Activated naive CD4-positive, alpha-beta T cell treated with anti-CD3 and anti-CD28 coated beads, Interleukin-2, amount 10 ng/mL, durations not matched to agents 7 days and 5 days (primary cell): ENCODE results near the gene IMMP2L.
"Not testable (repeated sequence)": the region's sequence is repeated elsewhere in the genome, so short reads cannot be mapped to it uniquely, and the experiment has no call there.

Experiments
- CTCF ChIA-PET: fragments of 350-600 bp; sonication (Branson Sonifier 250); formaldehyde crosslinking; loops from one replicate; lab custom pipeline; 2021; ENCODE audit warnings: antibody characterized with exemption; lab: Charles Lee
- DNase-seq: peaks from one replicate; pipeline ENCODE4 v3.0.0-alpha.2; 2020
- H3K27ac Mint-ChIP-seq: one replicate; pipeline ENCODE4 v1.8.0; 2021; ENCODE audit warnings: mild to moderate bottlenecking, moderate library complexity, mixed read lengths
- H3K27me3 Mint-ChIP-seq: one replicate; pipeline ENCODE4 v1.8.0; 2021; ENCODE audit warnings: mild to moderate bottlenecking, mixed read lengths
- H3K36me3 Mint-ChIP-seq: one replicate; pipeline ENCODE4 v1.8.0; 2021; ENCODE audit warnings: mixed read lengths
- H3K4me1 Mint-ChIP-seq: one replicate; pipeline ENCODE4 v1.8.0; 2021; ENCODE audit warnings: mixed read lengths
- H3K4me3 Mint-ChIP-seq: one replicate; pipeline ENCODE4 v1.8.0; 2021; ENCODE audit warnings: mild to moderate bottlenecking, moderate library complexity, mixed read lengths
- H3K9me3 Mint-ChIP-seq: one replicate; pipeline ENCODE4 v1.8.0; 2021; ENCODE audit warnings: mixed read lengths

The IMMP2L gene

DNA sequence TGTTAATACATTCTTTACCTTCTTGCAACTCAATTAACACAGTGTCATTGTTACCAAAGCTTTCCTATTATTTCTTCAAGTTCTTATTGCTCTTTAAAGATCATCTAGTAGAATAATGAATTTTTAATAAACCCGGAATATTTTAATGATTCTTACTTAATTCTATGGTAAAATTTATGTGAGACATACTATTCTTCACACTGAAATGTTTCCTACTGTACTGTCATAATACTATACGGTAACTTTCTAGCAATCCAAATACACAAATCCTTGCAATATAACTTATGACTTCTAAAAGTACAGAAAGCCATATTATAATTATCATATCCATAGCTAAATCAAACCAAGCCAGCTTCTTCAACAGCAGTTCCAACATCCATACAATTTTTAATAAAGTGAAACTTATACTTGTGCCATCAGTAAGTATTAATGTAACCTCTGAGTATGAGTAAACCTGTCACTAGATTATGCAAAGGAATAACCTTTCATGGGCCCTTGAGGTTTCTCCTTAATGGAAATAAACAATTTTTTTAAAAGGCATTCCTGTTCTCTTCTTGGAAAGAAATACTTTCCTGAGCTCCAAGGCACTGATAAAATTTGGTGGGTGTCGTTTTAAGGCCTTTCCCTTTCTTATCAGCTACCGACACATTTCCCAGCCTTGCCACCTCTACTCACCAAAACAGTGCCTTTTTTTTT is 87.4 kb downstream of the IMMP2L start:
- DNase-seq = no peak
- no peaks in the 10 kb centered on the region for H3K27me3 Mint-ChIP-seq

DNA sequence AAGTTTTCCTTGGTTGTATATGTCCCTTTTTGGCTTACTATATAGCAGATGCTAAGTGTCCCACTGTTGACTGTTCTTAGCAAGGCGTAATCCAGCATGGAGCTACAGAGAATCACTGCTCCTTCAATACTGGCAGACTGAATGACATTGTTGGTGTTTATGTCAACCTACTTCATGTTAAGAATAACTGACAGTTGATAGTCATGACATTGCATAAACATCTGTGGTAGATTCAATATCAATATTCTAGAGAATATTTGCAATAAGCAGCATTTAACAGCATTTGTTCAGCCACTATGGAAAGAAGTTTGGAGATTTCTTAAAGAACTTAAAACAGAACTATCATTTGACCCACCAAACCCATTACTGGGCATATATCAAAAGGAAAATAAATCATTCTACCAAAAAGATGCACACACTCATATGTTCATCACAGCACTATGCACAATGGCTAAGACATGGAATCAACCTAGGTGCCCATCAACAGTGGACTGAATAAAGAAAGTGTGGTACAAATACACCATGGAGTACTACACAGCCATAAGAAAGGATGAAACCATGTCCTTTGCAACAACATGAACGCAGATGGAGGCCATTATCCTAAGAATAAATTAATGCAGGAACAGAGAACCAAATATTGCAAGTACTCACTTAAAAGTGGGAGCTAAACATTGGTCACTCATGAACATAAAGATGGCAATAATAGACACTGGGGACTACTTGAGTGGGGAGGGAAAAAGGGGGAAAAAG is 88.7 kb downstream of the IMMP2L start:
- peaks cover 2% of the 10 kb centered on the region for H3K9me3 Mint-ChIP-seq
- H3K4me1 Mint-ChIP-seq = no peaks in the 10 kb centered on the region
- CTCF ChIA-PET = no interaction called here
- no peaks in the 10 kb centered on the region for H3K36me3 Mint-ChIP-seq
- H3K4me3 Mint-ChIP-seq = no peak overlapping the region
- H3K27me3 Mint-ChIP-seq = no peaks in the 10 kb centered on the region
- DNase-seq = no peak
- no peak overlapping the region for H3K27ac Mint-ChIP-seq

More for the DNA sequence above, 87.4 kb downstream of the IMMP2L start:
- Mint-ChIP-seq H3K4me3 (no peak overlapping the region), H3K9me3 (no peaks in the 10 kb centered on the region), H3K36me3 (no peaks in the 10 kb centered on the region), H3K27ac (no peak overlapping the region), H3K4me1 (no peaks in the 10 kb centered on the region)
- CTCF ChIA-PET = no interaction called here

DNA sequence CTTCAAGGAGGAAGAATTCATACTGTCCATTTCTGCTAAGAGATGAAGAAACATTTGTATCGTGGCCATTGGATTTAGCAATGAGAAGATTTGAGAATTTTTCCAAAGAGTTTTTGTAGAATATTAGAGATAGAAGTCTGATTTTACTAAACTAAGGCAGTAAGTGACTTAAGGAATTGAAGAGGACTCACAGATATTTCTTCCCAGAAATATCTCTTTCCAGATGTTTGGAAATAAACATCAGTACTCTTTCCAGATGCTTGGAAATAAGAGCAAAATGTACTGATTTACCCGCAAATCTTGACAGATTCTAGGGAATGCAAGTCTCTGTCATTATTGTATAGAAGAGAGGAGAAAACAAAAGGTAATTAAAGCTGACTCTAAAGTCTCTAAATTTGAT is 91.3 kb downstream of the IMMP2L start:
- DNase-seq = no peak
- H3K27ac Mint-ChIP-seq = no peak overlapping the region
- H3K36me3 Mint-ChIP-seq = no peaks in the 10 kb centered on the region
- no peaks in the 10 kb centered on the region for H3K27me3 Mint-ChIP-seq
- H3K4me3 Mint-ChIP-seq = no peak overlapping the region
- H3K9me3 Mint-ChIP-seq = peaks cover 2% of the 10 kb centered on the region
- CTCF ChIA-PET = no interaction called here
- H3K4me1 Mint-ChIP-seq = no peaks in the 10 kb centered on the region

DNA sequence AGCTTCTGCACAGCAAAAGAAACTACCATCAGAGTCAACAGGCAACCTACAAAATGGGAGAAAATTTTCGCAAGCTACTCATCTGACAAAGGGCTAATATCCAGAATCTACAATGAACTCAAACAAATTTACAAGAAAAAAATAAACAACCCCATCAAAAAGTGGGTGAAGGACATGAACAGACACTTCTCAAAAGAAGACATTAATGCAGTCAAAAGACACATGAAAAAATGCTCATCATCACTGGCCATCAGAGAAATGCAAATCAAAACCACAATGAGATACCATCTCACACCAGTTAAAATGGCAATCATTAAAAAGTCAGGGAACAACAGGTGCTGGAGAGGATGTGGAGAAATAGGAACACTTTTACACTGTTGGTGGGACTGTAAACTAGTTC is 92.4 kb downstream of the IMMP2L start:
- H3K36me3 Mint-ChIP-seq, H3K9me3 Mint-ChIP-seq, H3K4me1 Mint-ChIP-seq, H3K4me3 Mint-ChIP-seq, H3K27me3 Mint-ChIP-seq, H3K27ac Mint-ChIP-seq, CTCF ChIA-PET, DNase-seq: not testable (repeated sequence)

DNA sequence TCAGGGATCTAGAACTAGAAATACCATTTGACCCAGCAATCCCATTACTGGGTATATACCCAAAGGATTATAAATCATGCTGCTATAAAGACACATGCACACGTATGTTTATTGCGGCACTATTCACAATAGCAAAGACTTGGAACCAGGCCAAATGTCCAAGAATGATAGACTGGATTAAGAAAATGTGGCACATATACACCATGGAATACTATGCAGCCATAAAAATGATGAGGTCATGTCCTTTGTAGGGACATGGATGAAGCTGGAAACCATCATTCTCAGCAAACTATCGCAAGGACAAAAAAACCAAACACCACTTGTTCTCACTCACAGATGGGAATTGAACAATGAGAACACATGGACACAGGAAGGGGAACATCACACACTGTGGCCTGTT is 96.5 kb downstream of the IMMP2L start:
- H3K4me3 Mint-ChIP-seq, H3K27ac Mint-ChIP-seq, H3K4me1 Mint-ChIP-seq, H3K27me3 Mint-ChIP-seq, CTCF ChIA-PET, H3K9me3 Mint-ChIP-seq, DNase-seq, H3K36me3 Mint-ChIP-seq: not testable (repeated sequence)

DNA sequence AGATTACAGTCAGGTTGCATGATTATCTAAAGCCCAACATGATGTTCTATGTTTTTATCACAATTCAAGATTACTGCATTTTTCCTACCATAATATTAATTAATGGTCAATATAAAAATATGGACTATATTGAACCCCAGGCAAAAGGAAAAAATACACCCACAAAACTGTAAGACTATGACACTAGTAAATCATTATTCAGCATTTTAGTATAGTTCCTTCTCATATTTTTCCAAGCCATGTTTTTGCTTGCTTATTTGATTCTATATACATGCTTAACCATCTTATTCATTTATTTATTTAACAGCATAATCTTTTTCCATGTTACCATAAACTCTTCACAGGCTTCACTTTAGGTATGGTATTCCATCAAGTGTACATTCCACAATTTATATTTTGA is 101.6 kb downstream of the IMMP2L start:
- Mint-ChIP-seq H3K36me3 (no peaks in the 10 kb centered on the region), H3K4me3 (no peak overlapping the region), H3K9me3 (no peaks in the 10 kb centered on the region), H3K27ac (no peak overlapping the region), H3K27me3 (no peaks in the 10 kb centered on the region), H3K4me1 (no peaks in the 10 kb centered on the region)
- CTCF ChIA-PET = no interaction called here
- no peak for DNase-seq

DNA sequence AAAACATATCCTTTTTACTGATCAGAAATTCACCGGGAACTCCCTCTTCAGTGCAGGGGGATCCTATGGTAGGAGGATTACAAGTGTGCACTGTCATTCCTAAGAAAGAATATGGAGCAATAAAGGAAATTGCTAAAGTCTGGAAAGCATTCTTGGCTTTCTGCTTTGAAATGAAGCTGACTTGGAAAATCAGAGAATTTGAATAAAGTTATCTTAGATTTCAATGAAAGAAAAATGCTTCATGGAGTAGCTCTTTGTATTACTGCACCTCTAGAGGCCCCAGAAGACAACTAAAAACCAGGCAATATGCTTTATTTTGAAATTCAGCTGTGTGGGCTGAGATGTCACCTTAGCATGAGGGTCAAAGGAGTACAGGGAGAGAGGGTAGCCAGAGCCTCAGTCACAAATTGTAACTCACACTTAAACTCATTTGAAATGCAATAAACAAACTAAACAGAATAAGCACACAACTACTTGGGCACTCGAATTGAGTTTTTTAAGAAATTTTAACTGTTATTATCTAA is 102.5 kb downstream of the IMMP2L start:
- Mint-ChIP-seq H3K27ac (no peak overlapping the region), H3K4me1 (no peaks in the 10 kb centered on the region), H3K9me3 (no peaks in the 10 kb centered on the region), H3K4me3 (no peak overlapping the region), H3K36me3 (no peaks in the 10 kb centered on the region), H3K27me3 (no peaks in the 10 kb centered on the region)
- CTCF ChIA-PET = no interaction called here
- DNase-seq = no peak

DNA sequence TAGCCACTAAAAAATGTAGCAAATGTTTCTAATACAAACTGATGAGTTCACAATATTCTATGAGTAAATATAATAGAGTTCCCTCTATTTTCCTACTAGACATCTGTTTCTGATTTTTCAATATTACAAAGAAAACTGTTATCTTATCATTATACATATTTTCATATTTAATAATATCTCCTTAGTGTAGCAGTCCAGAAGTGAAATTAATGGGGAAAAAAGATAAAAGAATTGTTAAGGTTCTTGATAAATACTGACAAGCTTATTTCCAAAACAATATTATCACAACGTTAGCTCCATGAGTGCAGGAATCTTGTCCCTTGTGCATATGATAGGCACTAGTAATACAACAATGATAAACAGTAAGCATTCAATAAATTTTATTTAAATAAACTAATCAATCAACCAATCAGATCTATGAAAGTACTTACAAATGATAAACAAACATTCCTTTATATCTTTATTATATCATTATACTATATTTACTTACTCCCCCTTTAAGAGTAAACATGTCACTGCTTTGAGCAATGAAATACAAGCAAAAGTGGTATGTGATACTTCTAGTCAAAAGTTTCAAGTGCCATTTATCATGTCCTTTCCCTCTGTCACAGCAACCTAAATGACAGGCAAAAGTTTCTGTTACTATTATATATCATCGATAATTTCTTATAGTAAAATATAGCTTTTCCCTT is 103.1 kb downstream of the IMMP2L start:
- H3K27ac Mint-ChIP-seq = no peak overlapping the region

DNA sequence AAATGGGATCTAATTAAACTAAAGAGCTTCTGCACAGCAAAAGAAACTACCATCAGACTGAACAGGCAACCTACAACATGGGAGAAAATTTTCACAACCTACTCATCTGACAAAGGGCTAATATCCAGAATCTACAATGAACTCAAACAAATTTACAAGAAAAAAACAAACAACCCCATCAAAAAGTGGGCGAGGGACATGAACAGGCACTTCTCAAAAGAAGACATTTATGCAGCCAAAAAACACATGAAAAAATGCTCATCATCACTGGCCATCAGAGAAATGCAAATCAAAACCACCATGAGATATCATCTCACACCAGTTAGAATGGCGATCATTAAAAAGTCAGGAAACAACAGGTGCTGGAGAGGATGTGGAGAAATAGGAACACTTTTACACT is 111.6 kb downstream of the IMMP2L start:
- H3K36me3 Mint-ChIP-seq, CTCF ChIA-PET, H3K4me3 Mint-ChIP-seq, H3K4me1 Mint-ChIP-seq, DNase-seq, H3K9me3 Mint-ChIP-seq, H3K27ac Mint-ChIP-seq, H3K27me3 Mint-ChIP-seq: not testable (repeated sequence)

More for the DNA sequence above, 103.1 kb downstream of the IMMP2L start:
- H3K4me3 Mint-ChIP-seq = no peak overlapping the region
- no peaks in the 10 kb centered on the region for H3K27me3 Mint-ChIP-seq
- no peaks in the 10 kb centered on the region for H3K4me1 Mint-ChIP-seq
- no peak for DNase-seq
- H3K9me3 Mint-ChIP-seq = no peaks in the 10 kb centered on the region
- CTCF ChIA-PET = no interaction called here
- no peaks in the 10 kb centered on the region for H3K36me3 Mint-ChIP-seq

DNA sequence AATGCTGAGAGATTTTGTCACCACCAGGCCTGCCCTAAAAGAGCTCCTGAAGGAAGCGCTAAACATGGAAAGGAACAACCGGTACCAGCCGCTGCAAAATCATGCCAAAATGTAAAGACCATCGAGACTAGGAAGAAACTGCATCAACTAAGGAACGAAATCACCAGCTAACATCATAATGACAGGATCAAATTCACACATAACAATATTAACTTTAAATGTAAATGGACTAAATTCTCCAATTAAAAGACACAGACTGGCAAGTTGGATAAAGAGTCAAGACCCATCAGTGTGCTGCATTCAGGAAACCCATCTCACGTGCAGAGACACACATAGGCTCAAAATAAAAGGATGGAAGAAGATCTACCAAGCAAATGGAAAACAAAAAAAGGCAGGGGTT is 114.8 kb downstream of the IMMP2L start:
- CTCF ChIA-PET, DNase-seq, H3K27me3 Mint-ChIP-seq, H3K9me3 Mint-ChIP-seq, H3K4me3 Mint-ChIP-seq, H3K36me3 Mint-ChIP-seq, H3K27ac Mint-ChIP-seq, H3K4me1 Mint-ChIP-seq: not testable (repeated sequence)

DNA sequence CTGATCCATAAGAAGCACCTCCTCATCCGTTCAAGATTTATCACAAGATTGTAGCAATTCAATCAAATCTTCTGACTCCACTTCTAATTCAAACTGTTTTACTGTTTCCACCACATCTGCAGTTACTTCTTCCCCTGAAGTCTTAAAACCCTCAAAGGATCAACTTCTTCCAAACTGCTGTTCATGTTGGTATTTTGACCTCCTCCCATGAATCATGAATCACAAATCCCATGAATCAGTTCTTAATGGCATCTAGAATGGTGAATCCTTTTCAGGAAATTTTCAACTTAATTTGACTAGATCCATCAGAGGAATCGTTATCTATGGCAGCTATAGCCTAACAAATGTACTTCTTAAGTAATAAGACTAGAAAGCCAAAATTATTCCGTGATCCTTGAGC is 122.3 kb downstream of the IMMP2L start:
- Mint-ChIP-seq H3K27me3 (no peaks in the 10 kb centered on the region), H3K4me1 (no peaks in the 10 kb centered on the region), H3K9me3 (peaks cover 12% of the 10 kb centered on the region), H3K36me3 (no peaks in the 10 kb centered on the region), H3K27ac (no peak overlapping the region), H3K4me3 (no peak overlapping the region)
- CTCF ChIA-PET = interaction anchor here (1.3 kb wide), 1 partner anchor 44 kb away, joined by 3 read pairs; no protein-coding TSS in a partner anchor
- no peak for DNase-seq

DNA sequence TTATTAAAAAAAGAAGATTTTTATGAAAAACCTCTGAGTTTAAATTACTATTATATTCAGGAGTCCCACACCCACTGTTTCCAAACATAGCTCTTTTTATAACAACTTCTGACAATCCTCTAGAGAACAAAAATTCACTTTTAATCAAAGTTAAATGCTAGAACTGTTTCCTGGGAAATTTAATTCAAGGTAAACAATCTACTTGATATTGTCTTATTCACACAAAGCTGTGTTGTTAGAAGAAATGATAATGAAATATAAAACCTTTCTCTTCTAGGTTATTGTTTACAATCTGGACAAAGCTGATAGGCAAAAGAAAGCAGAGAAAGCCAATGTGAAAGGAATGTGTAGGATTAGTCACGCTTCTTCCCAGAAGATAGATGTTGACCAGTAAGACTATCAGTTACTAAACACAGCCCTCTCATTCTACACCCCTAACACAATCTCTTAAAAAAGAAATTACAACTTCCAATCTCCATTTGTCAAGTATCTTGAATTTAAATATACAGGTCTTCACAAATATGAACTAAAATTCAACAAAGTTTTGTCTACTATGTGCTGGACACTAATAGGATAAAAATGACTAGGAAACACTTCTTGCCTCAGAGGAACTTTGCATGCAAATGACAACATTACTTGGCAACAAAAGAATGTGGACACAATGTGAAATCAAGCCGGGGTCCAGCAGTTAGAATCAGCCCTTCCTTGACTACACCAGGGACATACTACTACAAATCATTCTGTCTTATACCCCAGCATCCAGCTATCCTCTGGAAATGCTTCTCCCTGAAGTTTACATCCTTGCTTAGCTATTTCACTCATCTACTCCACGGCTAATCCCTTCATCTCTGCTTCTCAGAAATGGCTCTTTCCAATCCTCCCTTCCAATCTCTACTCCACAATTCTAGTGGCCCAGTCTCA is 123.7 kb downstream of the IMMP2L start:
- Mint-ChIP-seq H3K4me1 (no peaks in the 10 kb centered on the region), H3K4me3 (no peak overlapping the region), H3K27ac (no peak overlapping the region), H3K9me3 (peaks cover 17% of the 10 kb centered on the region), H3K36me3 (no peaks in the 10 kb centered on the region), H3K27me3 (no peaks in the 10 kb centered on the region)
- no peak for DNase-seq
- CTCF ChIA-PET = no interaction called here

DNA sequence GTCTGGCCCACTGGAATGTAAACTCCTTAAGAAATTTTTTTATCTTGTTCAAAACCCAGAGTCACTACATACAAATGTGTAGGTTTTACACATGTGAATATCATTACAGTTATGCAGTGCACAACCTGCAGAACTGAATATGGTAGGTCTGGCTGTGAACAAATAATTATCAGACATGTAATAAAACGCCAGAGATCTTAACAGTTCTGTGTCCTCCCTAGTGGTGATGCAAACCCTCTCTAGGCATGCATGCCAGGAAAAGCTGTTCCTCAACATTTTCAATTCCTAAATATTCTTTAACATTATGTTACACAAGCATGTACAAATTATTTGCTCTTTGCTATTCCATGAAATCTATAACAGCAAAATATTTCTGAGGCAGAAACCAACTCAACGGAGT is 124.6 kb downstream of the IMMP2L start:
- CTCF ChIA-PET = no interaction called here
- Mint-ChIP-seq H3K9me3 (peaks cover 25% of the 10 kb centered on the region), H3K27me3 (no peaks in the 10 kb centered on the region), H3K4me3 (no peak overlapping the region), H3K27ac (no peak overlapping the region), H3K4me1 (no peaks in the 10 kb centered on the region), H3K36me3 (no peaks in the 10 kb centered on the region)
- DNase-seq = no peak

DNA sequence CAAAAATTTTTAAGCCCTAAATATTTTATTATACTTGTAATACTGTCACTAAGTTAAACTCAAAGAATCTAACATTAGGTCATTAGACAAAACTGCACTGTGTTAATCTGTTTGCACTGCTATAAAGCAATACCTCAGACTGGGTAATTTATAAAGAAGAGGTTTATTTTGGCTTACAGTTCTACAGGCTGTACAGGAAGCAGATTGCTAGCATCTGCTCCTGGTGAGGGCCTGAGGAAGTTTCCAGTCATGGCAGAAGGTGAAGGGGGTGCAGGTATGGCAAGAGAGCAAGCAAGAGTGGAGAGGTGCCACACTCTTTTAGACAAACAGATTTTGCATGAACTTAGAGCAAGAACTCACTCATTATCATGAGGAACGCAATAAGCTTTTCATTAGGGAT is 125.7 kb downstream of the IMMP2L start:
- Mint-ChIP-seq H3K36me3 (no peaks in the 10 kb centered on the region), H3K9me3 (peaks cover 29% of the 10 kb centered on the region)
- CTCF ChIA-PET = no interaction called here

More for the DNA sequence above, 125.7 kb downstream of the IMMP2L start:
- Mint-ChIP-seq H3K4me1 (no peaks in the 10 kb centered on the region), H3K27ac (no peak overlapping the region), H3K27me3 (no peaks in the 10 kb centered on the region), H3K4me3 (no peak overlapping the region)
- DNase-seq = no peak
